ENCODE measurements around the gene R3HDML.

R3HDML gene

DNA sequence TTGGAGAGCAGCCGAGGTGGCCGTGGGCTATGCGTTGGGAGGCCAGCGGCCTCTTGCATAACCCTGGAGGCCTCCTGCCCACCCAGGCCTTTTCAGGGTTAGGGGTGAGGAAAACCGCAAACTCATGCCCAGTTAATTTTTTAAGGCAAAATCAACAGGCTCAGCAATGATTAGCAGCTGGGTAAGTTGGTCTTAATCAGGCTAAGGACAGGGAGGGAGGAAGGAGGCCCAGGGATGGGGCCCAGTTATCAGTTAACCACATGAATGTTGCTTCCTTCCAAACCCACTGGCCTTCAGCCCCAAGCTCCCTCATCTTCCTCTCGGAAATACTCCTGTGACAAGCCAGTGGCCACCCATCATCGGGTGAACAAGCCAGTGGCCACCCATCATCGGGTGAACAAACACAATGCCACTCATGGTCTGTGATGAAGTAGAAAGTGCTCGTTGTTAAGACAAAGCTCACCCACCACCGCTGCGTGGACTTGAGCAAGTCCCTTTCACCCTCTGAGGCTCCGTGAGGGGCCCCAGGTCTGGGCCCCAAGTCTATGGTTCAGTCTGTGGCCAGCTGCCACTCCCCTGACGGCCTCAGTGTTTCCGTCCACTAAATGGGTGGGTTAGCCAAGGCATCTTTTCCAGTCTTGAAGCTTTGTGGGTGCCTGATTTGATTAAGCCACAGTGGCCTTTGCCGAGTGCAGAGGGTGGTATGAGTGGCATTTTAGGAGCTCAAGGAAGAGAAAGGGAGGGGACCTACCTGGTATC lies 58.0 kb downstream of the R3HDML start:
- 87% methylated on average over 15 of the region's 15 CpGs for WGBS
- Histone ChIP-seq H2BK5ac (ENCODE audit: low read depth, low read length, poor library complexity, severe bottlenecking) (no peak overlapping the region), H3K36me3 (ENCODE audit: control insufficient read depth in 1 of 2, insufficient read depth in 2 of 2, low read depth in 1 of 2, low read length in 2 of 2) (no peaks in the 10 kb centered on the region)

DNA sequence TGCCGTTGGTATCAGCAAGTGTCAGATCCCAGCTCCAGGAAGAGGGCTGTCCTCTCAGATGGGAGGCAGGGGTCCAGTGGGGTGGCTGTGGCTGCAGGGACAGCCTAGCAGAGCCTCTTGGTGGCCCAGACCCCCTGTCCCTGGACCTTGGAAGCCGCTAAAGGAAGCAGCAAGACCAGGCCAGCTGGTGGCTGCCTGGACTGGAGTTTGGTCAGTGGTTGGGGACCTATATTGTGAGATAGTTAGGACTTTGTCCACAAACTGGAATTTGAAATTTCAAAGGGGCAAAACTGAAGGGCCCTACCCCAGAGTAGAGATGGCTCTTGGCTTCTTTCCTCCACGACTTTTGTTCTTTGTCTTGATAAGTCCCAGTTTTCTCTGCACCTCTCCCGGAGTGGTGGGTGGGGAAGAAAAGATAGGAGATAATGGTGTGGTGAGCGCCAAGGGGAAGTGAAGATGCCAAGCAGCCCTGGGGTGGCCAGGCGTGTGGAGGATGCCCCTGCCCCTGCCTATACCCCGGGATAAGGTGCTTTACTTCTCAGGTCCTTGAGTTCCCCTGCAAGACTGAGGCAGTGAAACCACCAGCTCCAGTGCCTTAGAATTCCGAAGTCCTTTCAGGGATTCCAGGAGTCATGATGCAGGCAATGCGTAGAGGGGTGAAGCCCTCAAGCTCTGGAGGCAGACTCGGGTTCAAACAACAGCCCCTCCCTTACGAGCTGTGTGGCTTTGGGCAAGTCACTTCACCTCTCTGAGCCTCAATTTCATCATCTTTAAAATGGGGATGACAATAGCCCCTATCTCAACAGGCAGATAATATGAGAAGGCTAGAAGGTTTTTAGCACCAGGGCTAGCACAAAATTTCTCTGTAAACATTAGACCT lies 58.9 kb downstream of the R3HDML start:
- Histone ChIP-seq H4K91ac (ENCODE audit: low read length) (no peak overlapping the region), H3K14ac (ENCODE audit: low read length in 2 of 2) (no peak overlapping the region), H2BK5ac (ENCODE audit: low read depth, low read length, poor library complexity, severe bottlenecking) (no peak overlapping the region), H2BK120ac (ENCODE audit: low read depth, low read length) (no peak overlapping the region), H3K18ac (ENCODE audit: low read depth in 1 of 2, low read length in 2 of 2) (no peak overlapping the region), H3K79me1 (replicated peaks; ENCODE audit: low read length, poor library complexity, severe bottlenecking) (no peaks in the 10 kb centered on the region), H2AFZ (ENCODE audit: low read depth, low read length) (no peak overlapping the region), H3K23ac (ENCODE audit: low read length in 2 of 2) (no peak overlapping the region), H3K27ac (ENCODE audit: low read length, poor library complexity, severe bottlenecking) (no peak overlapping the region), H3K36me3 (ENCODE audit: control insufficient read depth in 1 of 2, insufficient read depth in 2 of 2, low read depth in 1 of 2, low read length in 2 of 2) (no peaks in the 10 kb centered on the region), H3K4me1 (ENCODE audit: control insufficient read depth, insufficient read depth, low read depth, low read length) (no peaks in the 10 kb centered on the region), H3K9me3 (ENCODE audit: control insufficient read depth, low read length) (no peaks in the 10 kb centered on the region), H2BK12ac (ENCODE audit: low read length in 2 of 2) (no peak overlapping the region), H2AK5ac (ENCODE audit: low read length, severe bottlenecking) (no peak overlapping the region), H3K4ac (ENCODE audit: low read depth in 1 of 2, low read length in 2 of 2) (no peak overlapping the region), H4K8ac (ENCODE audit: low read length) (no peak overlapping the region), H2BK15ac (ENCODE audit: low read depth, poor library complexity, severe bottlenecking) (no peak overlapping the region), H3K4me3 (ENCODE audit: insufficient read depth in 1 of 2, low read depth in 1 of 2, low read length in 2 of 2) (no peak overlapping the region), H3K27me3 (ENCODE audit: control insufficient read depth in 1 of 2, insufficient read depth in 1 of 2, low read length in 2 of 2) (peaks cover 47 to 84% of the 10 kb centered on the region in 2 experiments), H3K4me2 (ENCODE audit: low read length, poor library complexity, severe bottlenecking) (no peak overlapping the region), H3K9ac (ENCODE audit: low read length) (no peak overlapping the region)
- WGBS, result 73% methylated on average over 11 of the region's 11 CpGs
- no peak for DNase-seq

More for the DNA sequence above, 58.0 kb downstream of the R3HDML start:
- no peak overlapping the region for H2BK120ac ChIP-seq (ENCODE audit: low read depth, low read length)
- H2BK15ac ChIP-seq (ENCODE audit: low read depth, poor library complexity, severe bottlenecking), result no peak overlapping the region
- no peak overlapping the region for H3K18ac ChIP-seq (ENCODE audit: low read depth in 1 of 2, low read length in 2 of 2)
- no peak overlapping the region for H3K4me3 ChIP-seq (ENCODE audit: insufficient read depth in 1 of 2, low read depth in 1 of 2, low read length in 2 of 2)
- no peak overlapping the region for H3K27ac ChIP-seq (ENCODE audit: low read length, poor library complexity, severe bottlenecking)
- DNase-seq, result no peak
- H2AFZ ChIP-seq (ENCODE audit: low read depth, low read length), result no peak overlapping the region
- no peaks in the 10 kb centered on the region for H3K79me1 ChIP-seq (replicated peaks; ENCODE audit: low read length, poor library complexity, severe bottlenecking)
- no peak overlapping the region for H4K91ac ChIP-seq (ENCODE audit: low read length)
- no peak overlapping the region for H3K4me2 ChIP-seq (ENCODE audit: low read length, poor library complexity, severe bottlenecking)
- no peak overlapping the region for H3K4ac ChIP-seq (ENCODE audit: low read depth in 1 of 2, low read length in 2 of 2)
- H3K9me3 ChIP-seq (ENCODE audit: control insufficient read depth, low read length), result no peaks in the 10 kb centered on the region
- no peaks in the 10 kb centered on the region for H3K4me1 ChIP-seq (ENCODE audit: control insufficient read depth, insufficient read depth, low read depth, low read length)
- no peak overlapping the region for H3K9ac ChIP-seq (ENCODE audit: low read length)
- no peak overlapping the region for H2BK12ac ChIP-seq (ENCODE audit: low read length in 2 of 2)
- no peak overlapping the region for H3K14ac ChIP-seq (ENCODE audit: low read length in 2 of 2)
- H3K23ac ChIP-seq (ENCODE audit: low read length in 2 of 2), result no peak overlapping the region
- no peak overlapping the region for H4K8ac ChIP-seq (ENCODE audit: low read length)
- H3K27me3 ChIP-seq (ENCODE audit: control insufficient read depth in 1 of 2, insufficient read depth in 1 of 2, low read length in 2 of 2), result peaks cover 53 to 84% of the 10 kb centered on the region in 2 experiments
- H2AK5ac ChIP-seq (ENCODE audit: low read length, severe bottlenecking), result no peak overlapping the region

DNA sequence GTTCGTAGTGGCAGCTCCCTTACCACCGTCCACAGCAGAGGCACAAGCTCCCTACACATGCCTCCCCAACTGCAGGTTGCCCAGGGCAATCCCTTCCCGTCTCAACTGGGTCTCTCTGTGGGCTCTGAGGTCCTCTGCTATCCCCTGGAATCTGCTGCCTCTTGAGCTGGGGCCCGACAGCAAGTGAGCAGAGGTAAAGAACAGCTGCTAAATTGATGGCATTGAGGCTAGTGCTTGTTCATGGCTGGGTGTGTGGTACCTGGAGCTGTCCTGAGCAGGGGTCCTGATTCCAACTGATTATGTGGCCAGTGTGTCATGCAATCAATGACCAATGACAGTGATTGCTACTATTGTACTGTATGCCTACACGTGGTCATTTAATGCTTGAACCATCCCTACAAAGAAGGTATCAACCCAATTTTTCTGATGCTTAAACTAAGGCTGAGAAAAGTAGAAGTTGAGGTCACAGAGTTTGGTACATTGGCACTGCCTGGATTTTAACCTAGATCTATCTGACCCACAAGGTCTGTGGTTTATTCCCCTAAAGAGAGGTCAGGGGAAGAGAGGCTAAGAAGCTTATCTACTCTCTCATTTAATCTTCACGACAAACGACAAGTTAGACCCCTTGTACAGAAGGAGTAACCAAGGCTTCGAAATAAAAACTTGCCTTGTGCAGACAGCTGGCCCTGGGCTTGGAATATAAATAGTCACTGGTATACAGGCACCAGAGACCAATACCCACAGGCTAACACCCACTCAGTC lies 59.7 kb downstream of the R3HDML start:
- H4K8ac ChIP-seq (ENCODE audit: low read length), result no peak overlapping the region
- H3K9ac ChIP-seq (ENCODE audit: low read length), result no peak overlapping the region
- H3K27ac ChIP-seq (ENCODE audit: low read length, poor library complexity, severe bottlenecking), result no peak overlapping the region
- no peak overlapping the region for H4K91ac ChIP-seq (ENCODE audit: low read length)
- no peaks in the 10 kb centered on the region for H3K9me3 ChIP-seq (ENCODE audit: control insufficient read depth, low read length)
- no peak overlapping the region for H3K4me3 ChIP-seq (ENCODE audit: insufficient read depth in 1 of 2, low read depth in 1 of 2, low read length in 2 of 2)
- H2BK12ac ChIP-seq (ENCODE audit: low read length in 2 of 2), result no peak overlapping the region
- peaks cover 8% of the 10 kb centered on the region for H3K4me1 ChIP-seq (ENCODE audit: control insufficient read depth, insufficient read depth, low read depth, low read length)
- H3K4me2 ChIP-seq (ENCODE audit: low read length, poor library complexity, severe bottlenecking), result no peak overlapping the region
- no peaks in the 10 kb centered on the region for H3K79me1 ChIP-seq (replicated peaks; ENCODE audit: low read length, poor library complexity, severe bottlenecking)
- no peak for DNase-seq
- H2AFZ ChIP-seq (ENCODE audit: low read depth, low read length), result no peak overlapping the region
- no peak overlapping the region for H2BK15ac ChIP-seq (ENCODE audit: low read depth, poor library complexity, severe bottlenecking)
- H3K14ac ChIP-seq (ENCODE audit: low read length in 2 of 2), result no peak overlapping the region
- H2AK5ac ChIP-seq (ENCODE audit: low read length, severe bottlenecking), result no peak overlapping the region
- WGBS, result 68% methylated on average over 7 of the region's 8 CpGs
- H3K23ac ChIP-seq (ENCODE audit: low read length in 2 of 2), result no peak overlapping the region
- H2BK5ac ChIP-seq (ENCODE audit: low read depth, low read length, poor library complexity, severe bottlenecking), result no peak overlapping the region
- no peak overlapping the region for H3K18ac ChIP-seq (ENCODE audit: low read depth in 1 of 2, low read length in 2 of 2)
- H3K4ac ChIP-seq (ENCODE audit: low read depth in 1 of 2, low read length in 2 of 2), result no peak overlapping the region
- no peak overlapping the region for H2BK120ac ChIP-seq (ENCODE audit: low read depth, low read length)
- H3K27me3 ChIP-seq (ENCODE audit: control insufficient read depth in 1 of 2, insufficient read depth in 1 of 2, low read length in 2 of 2), result peaks cover 46 to 85% of the 10 kb centered on the region in 2 experiments
- H3K36me3 ChIP-seq (ENCODE audit: control insufficient read depth in 1 of 2, insufficient read depth in 2 of 2, low read depth in 1 of 2, low read length in 2 of 2), result no peaks in the 10 kb centered on the region

DNA sequence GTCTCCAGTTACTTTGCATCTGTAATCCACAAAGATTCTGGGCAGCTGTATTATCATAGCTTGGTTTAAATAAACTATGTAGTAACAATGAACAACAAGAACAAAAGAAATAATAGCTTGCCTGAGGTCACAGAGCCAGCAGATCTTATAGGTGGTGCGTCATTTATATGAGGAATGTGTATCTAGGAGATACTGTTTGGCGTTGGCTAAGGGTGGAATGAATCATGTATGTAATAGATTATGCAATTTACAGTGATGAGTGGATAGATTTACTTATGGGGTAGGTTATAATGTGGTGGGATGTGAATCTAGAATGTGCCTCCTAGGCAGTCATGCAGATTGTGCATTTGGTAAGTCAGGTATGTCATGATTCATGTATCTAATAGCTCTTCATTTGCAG lies 61.5 kb downstream of the R3HDML start:
- peaks cover 20% of the 10 kb centered on the region for H3K4me1 ChIP-seq (ENCODE audit: control insufficient read depth, insufficient read depth, low read depth, low read length)
- H2BK120ac ChIP-seq (ENCODE audit: low read depth, low read length), result no peak overlapping the region
- no peak overlapping the region for H3K4ac ChIP-seq (ENCODE audit: low read depth in 1 of 2, low read length in 2 of 2)
- H2BK15ac ChIP-seq (ENCODE audit: low read depth, poor library complexity, severe bottlenecking), result no peak overlapping the region
- no peak overlapping the region for H3K9ac ChIP-seq (ENCODE audit: low read length)
- H2AFZ ChIP-seq (ENCODE audit: low read depth, low read length), result no peak overlapping the region
- no peaks in the 10 kb centered on the region for H3K9me3 ChIP-seq (ENCODE audit: control insufficient read depth, low read length)
- H3K79me1 ChIP-seq (replicated peaks; ENCODE audit: low read length, poor library complexity, severe bottlenecking), result no peaks in the 10 kb centered on the region
- WGBS, result 52% methylated on average over 2 of the region's 2 CpGs
- H3K18ac ChIP-seq (ENCODE audit: low read depth in 1 of 2, low read length in 2 of 2), result no peak overlapping the region
- no peak overlapping the region for H2BK12ac ChIP-seq (ENCODE audit: low read length in 2 of 2)
- H3K36me3 ChIP-seq (ENCODE audit: control insufficient read depth in 1 of 2, insufficient read depth in 2 of 2, low read depth in 1 of 2, low read length in 2 of 2), result no peaks in the 10 kb centered on the region
- H3K23ac ChIP-seq (ENCODE audit: low read length in 2 of 2), result no peak overlapping the region
- H3K4me3 ChIP-seq (ENCODE audit: insufficient read depth in 1 of 2, low read depth in 1 of 2, low read length in 2 of 2), result no peak overlapping the region
- no peak overlapping the region for H2AK5ac ChIP-seq (ENCODE audit: low read length, severe bottlenecking)
- H3K4me2 ChIP-seq (ENCODE audit: low read length, poor library complexity, severe bottlenecking), result no peak overlapping the region
- no peak overlapping the region for H2BK5ac ChIP-seq (ENCODE audit: low read depth, low read length, poor library complexity, severe bottlenecking)
- H3K14ac ChIP-seq (ENCODE audit: low read length in 2 of 2), result no peak overlapping the region
- peaks cover 38 to 90% of the 10 kb centered on the region in 2 experiments for H3K27me3 ChIP-seq (ENCODE audit: control insufficient read depth in 1 of 2, insufficient read depth in 1 of 2, low read length in 2 of 2)
- no peak overlapping the region for H4K91ac ChIP-seq (ENCODE audit: low read length)
- H4K8ac ChIP-seq (ENCODE audit: low read length), result no peak overlapping the region
- H3K27ac ChIP-seq (ENCODE audit: low read length, poor library complexity, severe bottlenecking), result no peak overlapping the region
- DNase-seq, result no peak
